Breast epithelium (tissue), 3 donors: ENCODE data around the gene STIP1.

Experiments used
- POLR2A ChIP-seq: fragments of 450-650 bp; IDR thresholded peaks from one replicate; pipeline ENCODE4 v1.6.1; 2016; ENCODE audit warnings: antibody characterized with exemption, mild to moderate bottlenecking, moderate library complexity
- POLR2AphosphoS5 ChIP-seq, 3 donors: sonication (generic); formaldehyde crosslinking; IDR thresholded peaks; one replicate each; pipeline ENCODE4 v1.6.1; 2017; ENCODE audit warnings: antibody characterized with exemption in 3 of 3
- TF ChIP-seq, protein P1 (sequence below), 3 donors: fragments of 450-650 bp; IDR thresholded peaks; one replicate each; pipeline ENCODE4 v1.5.1; 2016 to 2017; ENCODE audit warnings: antibody characterized with exemption in 3 of 3, mild to moderate bottlenecking in 3 of 3, moderate library complexity in 3 of 3

DNA sequence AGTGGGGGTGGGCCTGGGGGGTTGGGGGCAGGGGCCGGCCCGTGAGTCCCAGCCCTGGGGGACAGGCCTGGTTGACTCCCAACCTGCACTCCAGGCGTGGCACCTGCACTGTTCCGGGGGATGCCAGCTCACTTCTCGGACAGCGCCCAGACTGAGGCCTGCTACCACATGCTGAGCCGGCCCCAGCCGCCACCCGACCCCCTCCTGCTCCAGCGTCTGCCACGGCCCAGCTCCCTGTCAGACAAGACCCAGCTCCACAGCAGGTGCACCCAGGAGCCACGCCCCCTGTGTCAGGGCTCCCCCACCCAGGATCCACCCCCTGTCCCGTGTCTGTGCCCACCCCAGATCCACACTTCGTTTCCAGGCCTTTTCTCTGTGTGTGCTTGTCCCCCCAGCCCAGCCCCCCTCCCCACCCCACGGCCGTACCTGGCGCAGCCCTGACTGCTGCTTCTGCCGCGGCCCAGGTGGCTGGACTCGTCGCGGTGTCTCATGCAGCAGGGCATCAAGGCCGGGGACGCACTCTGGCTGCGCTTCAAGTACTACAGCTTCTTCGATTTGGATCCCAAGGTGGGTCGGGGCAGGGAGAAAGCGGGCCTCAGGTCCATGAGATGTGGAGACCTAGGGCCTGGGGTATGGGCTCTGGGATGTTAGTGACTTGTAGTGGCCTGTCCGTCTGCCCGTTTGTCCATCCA is 25.4 kb downstream of the STIP1 start:
- TF ChIP-seq, protein P1, sequence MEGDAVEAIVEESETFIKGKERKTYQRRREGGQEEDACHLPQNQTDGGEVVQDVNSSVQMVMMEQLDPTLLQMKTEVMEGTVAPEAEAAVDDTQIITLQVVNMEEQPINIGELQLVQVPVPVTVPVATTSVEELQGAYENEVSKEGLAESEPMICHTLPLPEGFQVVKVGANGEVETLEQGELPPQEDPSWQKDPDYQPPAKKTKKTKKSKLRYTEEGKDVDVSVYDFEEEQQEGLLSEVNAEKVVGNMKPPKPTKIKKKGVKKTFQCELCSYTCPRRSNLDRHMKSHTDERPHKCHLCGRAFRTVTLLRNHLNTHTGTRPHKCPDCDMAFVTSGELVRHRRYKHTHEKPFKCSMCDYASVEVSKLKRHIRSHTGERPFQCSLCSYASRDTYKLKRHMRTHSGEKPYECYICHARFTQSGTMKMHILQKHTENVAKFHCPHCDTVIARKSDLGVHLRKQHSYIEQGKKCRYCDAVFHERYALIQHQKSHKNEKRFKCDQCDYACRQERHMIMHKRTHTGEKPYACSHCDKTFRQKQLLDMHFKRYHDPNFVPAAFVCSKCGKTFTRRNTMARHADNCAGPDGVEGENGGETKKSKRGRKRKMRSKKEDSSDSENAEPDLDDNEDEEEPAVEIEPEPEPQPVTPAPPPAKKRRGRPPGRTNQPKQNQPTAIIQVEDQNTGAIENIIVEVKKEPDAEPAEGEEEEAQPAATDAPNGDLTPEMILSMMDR (IDR thresholded peaks at IDR 0.05) = no peak
- TF ChIP-seq POLR2A (no peak), POLR2AphosphoS5 (IDR thresholded peaks at IDR 0.05) (no peak)
